Nephron (organoid): ENCODE results near the gene FSD1.

Experiments
- H3K27ac Mint-ChIP-seq, 3 experiments: 2 replicates each; pipeline ENCODE4 v1.8.0; 2020; ENCODE audit warnings: mixed read lengths in 3 of 3, mild to moderate bottlenecking in 2 of 3, moderate library complexity in 1 of 3
- H3K27me3 Mint-ChIP-seq: 2 replicates; pipeline ENCODE4 v1.8.0; 2021; ENCODE audit warnings: low read depth, mild to moderate bottlenecking, moderate library complexity, mixed read lengths
- H3K36me3 Mint-ChIP-seq: 2 replicates; pipeline ENCODE4 v1.8.0; 2020; ENCODE audit warnings: low read depth, mixed read lengths
- H3K4me1 Mint-ChIP-seq: 2 replicates; pipeline ENCODE4 v1.8.0; 2020; ENCODE audit warnings: mixed read lengths
- H3K4me3 Mint-ChIP-seq, 3 experiments: 2 replicates each; pipeline ENCODE4 v1.8.0; 2020; ENCODE audit warnings: mild to moderate bottlenecking in 3 of 3, mixed read lengths in 3 of 3, moderate library complexity in 2 of 3
- H3K9me3 Mint-ChIP-seq: 2 replicates; pipeline ENCODE4 v1.8.0; 2020; ENCODE audit warnings: mixed read lengths
- CTCF ChIP-seq, 3 experiments: fragments of 200-600 bp; sonication (generic); IDR thresholded peaks; one replicate each; pipeline ENCODE4 v1.5.0; 2021; ENCODE audit warnings: antibody characterized with exemption in 3 of 3; ENCODE audit not compliant: unreplicated experiment in 3 of 3

The FSD1 gene

GRCh38 chr19:4294389-4294788, 10.0 kb upstream of the FSD1 start:
- Mint-ChIP-seq H3K9me3 (no peaks in the 10 kb centered on the region), H3K27me3 (peaks cover 16% of the 10 kb centered on the region), H3K36me3 (no peaks in the 10 kb centered on the region), H3K27ac (no peak overlapping the region), H3K4me1 (no peaks in the 10 kb centered on the region), H3K4me3 (no peak overlapping the region)
- no peak for TF ChIP-seq CTCF (IDR thresholded peaks at IDR 0.05; ENCODE audit: unreplicated experiment in 3 of 3)

- H3K4me1 Mint-ChIP-seq: no peaks in the 10 kb centered on the region
- peaks cover 12% of the 10 kb centered on the region for H3K27me3 Mint-ChIP-seq
- no peaks in the 10 kb centered on the region for H3K9me3 Mint-ChIP-seq
- no peak for TF ChIP-seq CTCF (IDR thresholded peaks at IDR 0.05; ENCODE audit: unreplicated experiment in 3 of 3)
- H3K4me3 Mint-ChIP-seq: no peak overlapping the region
- no peaks in the 10 kb centered on the region for H3K36me3 Mint-ChIP-seq
- no peak overlapping the region for H3K27ac Mint-ChIP-seq
Measured at GRCh38 chr19:4295972-4296771, 8.2 kb upstream of the FSD1 start.

- Mint-ChIP-seq H3K27me3 (peaks cover 12% of the 10 kb centered on the region), H3K4me3 (no peak overlapping the region), H3K27ac (no peak overlapping the region), H3K9me3 (no peaks in the 10 kb centered on the region), H3K4me1 (peaks cover 9% of the 10 kb centered on the region), H3K36me3 (no peaks in the 10 kb centered on the region)
- TF ChIP-seq CTCF (IDR thresholded peaks at IDR 0.05; ENCODE audit: unreplicated experiment in 3 of 3): no peak
Measured at GRCh38 chr19:4297901-4298809, 6.2 kb upstream of the FSD1 start.

- H3K27me3 Mint-ChIP-seq: peaks cover 12% of the 10 kb centered on the region
- H3K4me3 Mint-ChIP-seq: no peak overlapping the region
- no peak for TF ChIP-seq CTCF (IDR thresholded peaks at IDR 0.05; ENCODE audit: unreplicated experiment in 3 of 3)
- H3K36me3 Mint-ChIP-seq: no peaks in the 10 kb centered on the region
- H3K4me1 Mint-ChIP-seq: peaks cover 9% of the 10 kb centered on the region
- H3K9me3 Mint-ChIP-seq: no peaks in the 10 kb centered on the region
- H3K27ac Mint-ChIP-seq: no peak overlapping the region
Measured at GRCh38 chr19:4298810-4299550, 5.4 kb upstream of the FSD1 start.

- Mint-ChIP-seq H3K27me3 (peaks cover 1% of the 10 kb centered on the region), H3K4me3 (no peak overlapping the region), H3K4me1 (peaks cover 9% of the 10 kb centered on the region), H3K9me3 (no peaks in the 10 kb centered on the region), H3K27ac (peak overlapping the region in 1 of 3 experiments; percentile 48), H3K36me3 (peaks cover under 1% of the 10 kb centered on the region)
- TF ChIP-seq CTCF (IDR thresholded peaks at IDR 0.05; ENCODE audit: unreplicated experiment in 3 of 3): no peak
Measured at GRCh38 chr19:4300589-4300988, 3.8 kb upstream of the FSD1 start.
